Pancreas (tissue), 10 donors: ENCODE data around the gene FAM174C. TPM values are rescaled to one million over a fixed set of nuclear protein-coding genes. Genes with fewer than 3 reads are reported as not detected.

Source experiments
- ATAC-seq, 4 donors: fragments of 200-7000 bp; cut with Tn5 transposase; one replicate each; pipeline versions ENCODE4 v1.8.0 to v1.9.1; 2020; ENCODE audit warnings: mild to moderate bottlenecking in 4 of 4, moderate library complexity in 4 of 4
- DNase-seq, 6 donors: peaks; one replicate each; pipeline ENCODE4 v3.0.0-alpha.2; 2020
- FAIRE-seq: peaks from 2 replicates; lab custom pipeline; 2012; peaks lifted over from hg19 to GRCh38; lab: Jason Lieb, UNC
- H3K27ac ChIP-seq, 4 donors: fragments of 200-600 bp; sonication (generic); 1 replicate in 3 of 4; 2 replicates in 1 of 4; pipeline versions ENCODE4 v1.5.0 to v1.8.0; 2020
- H3K27me3 ChIP-seq, 4 donors: fragments of 200-600 bp; one replicate each; pipeline ENCODE4 v1.8.0; 2021
- H3K36me3 ChIP-seq, 3 donors: fragments of 200-600 bp; sonication (generic) in 1 of 3; one replicate each; pipeline versions ENCODE4 v1.5.0 to v1.8.0; 2020 to 2021
- H3K4me1 ChIP-seq, 3 donors: fragments of 200-600 bp; one replicate each; pipeline ENCODE4 v1.8.0; 2021
- H3K4me3 ChIP-seq, 4 donors: fragments of 200-600 bp; sonication (generic) in 2 of 4; one replicate each; pipeline versions ENCODE4 v1.5.0 to v1.8.0; 2020 to 2021
- H3K9me3 ChIP-seq, 4 donors: fragments of 200-600 bp; one replicate each; pipeline ENCODE4 v1.8.0; 2021
- CTCF ChIP-seq, 4 donors: fragments of 200-600 bp; sonication (generic) in 3 of 4; IDR thresholded peaks; one replicate each; pipeline versions ENCODE4 v1.5.0 to v1.8.0; 2021; ENCODE audit warnings: antibody characterized with exemption in 4 of 4
- WGBS, 2 donors: extraction: QIAGEN DNeasy Blood & Tissue Kit; methylation state at CpG; one replicate each; pipeline ENCODE4 v1.1.7; 2013; 5-methylcytosine and 5-hydroxymethylcytosine counted together
- intact Hi-C, 3 donors: fragments of 100-400 bp; cut with DNase I; formaldehyde crosslinking; loops; one replicate each; pipeline versions ENCODE4 v1.11.1 to v1.14.2; 2022
- polyA plus RNA-seq, 2 donors: library from polyadenylated mRNA; stranded (reverse); fragments of 200-250 nt; gene quantifications; one replicate each; pipeline ENCODE4 v1.2.3, GENCODE V29; 2013
- total RNA-seq, 6 donors: library from RNA; stranded (reverse); fragmentation: NEBNext Ultra II Directional in 4 of 6; extraction: Animal tissue kit (Norgen Biotek cat#: 25700) in 4 of 6; gene quantifications; one replicate each; pipeline versions ENCODE4 v1.2.1 to v1.2.4, GENCODE V29; 2021 to 2023
- donor health status: healthy with polysubstance abuse.
- donor health status: DM: no; HTN: no; CAD: no; lungs with moderate emphysema.
- donor health status: DM: no; HTN: no; CAD: no.
- donor health status: control.
- donor health status: control.
- donor health status: Bipolar disorder and iron deficiency.
- donor health status: DM: yes; HTN: yes; CAD: no.
- donor health status: DM: no; HTN: no; CAD: no.
- donor health status: DM: no; HTN: no; CAD: no.
- donor health status: DM: yes; HTN: yes; CAD: no.

Gene FAM174C
- total and polyA plus RNA-seq, 8 donors: 16.1 to 83.4 (median 25.4) TPM

GRCh38 chr19:1327125-1327524 lies 51.8 kb downstream of the FAM174C start:
- DNase-seq (no peak), FAIRE-seq (no peak), ATAC-seq (no peak)
- Histone ChIP-seq H3K4me3 (no peak overlapping the region), H3K9me3 (no peaks in the 10 kb centered on the region), H3K27ac (no peak overlapping the region), H3K4me1 (peaks cover 0 to 9% (median 7%) of the 10 kb centered on the region in 3 donors), H3K27me3 (peaks cover 0 to 8% (median 0%) of the 10 kb centered on the region in 4 donors), H3K36me3 (no peaks in the 10 kb centered on the region)
- no peak for TF ChIP-seq CTCF (IDR thresholded peaks at IDR 0.05)
- intact Hi-C loops: no loop called here
- 70 to 82% methylated on average over 12 to 14 of the region's 14 CpGs for WGBS, 2 donors

Other genes starting within 250 kb of the FAM174C start
- gene CNN2, start 248.9 kb upstream of the FAM174C start, total RNA-seq: 10 to 100 TPM; 46.4 to 73.8 (median 56.2) TPM
- 10 to 100 TPM; 20.4 to 40.9 TPM for gene CNN2, start 248.9 kb upstream of the FAM174C start, polyA plus RNA-seq
- 10 to 100 TPM in 4 of 6 donors, 1 to 10 TPM in 2; 6.9 to 27.0 (median 16.0) TPM for gene ABCA7, start 235.4 kb upstream of the FAM174C start, total RNA-seq
- 100 to 1,000 TPM in 1 of 2 donors, 10 to 100 TPM in 1; 60.9 to 131 TPM for gene ABCA7, start 235.4 kb upstream of the FAM174C start, polyA plus RNA-seq
- 10 to 100 TPM in 3 of 6 donors, 1 to 10 TPM in 3; 5.1 to 15.8 (median 8.4) TPM for gene ARHGAP45, start 208.4 kb upstream of the FAM174C start, total RNA-seq
- 10 to 100 TPM; 11.6 to 21.6 TPM for gene ARHGAP45, start 208.4 kb upstream of the FAM174C start, polyA plus RNA-seq
- 10 to 100 TPM; 40.0 to 66.5 (median 58.6) TPM for gene POLR2E, start 180.2 kb upstream of the FAM174C start, total RNA-seq
- 10 to 100 TPM; 62.5 to 69.4 TPM for gene POLR2E, start 180.2 kb upstream of the FAM174C start, polyA plus RNA-seq
- gene GPX4, start 171.5 kb upstream of the FAM174C start, total RNA-seq: 100 to 1,000 TPM in 1 of 6 donors, 10 to 100 TPM in 5; 48.8 to 112 (median 63.8) TPM
- 100 to 1,000 TPM; 255 to 290 TPM for gene GPX4, start 171.5 kb upstream of the FAM174C start, polyA plus RNA-seq
- gene SBNO2, start 101.3 kb upstream of the FAM174C start, total RNA-seq: 10 to 100 TPM; 16.8 to 43.7 (median 23.9) TPM
- 10 to 100 TPM; 36.4 to 53.9 TPM for gene SBNO2, start 101.3 kb upstream of the FAM174C start, polyA plus RNA-seq
- gene STK11, start 69.8 kb upstream of the FAM174C start, total RNA-seq: 10 to 100 TPM; 20.1 to 38.6 (median 23.4) TPM
- gene STK11, start 69.8 kb upstream of the FAM174C start, polyA plus RNA-seq: 10 to 100 TPM; 43.6 to 62.2 TPM
- gene CBARP, start 37.5 kb upstream of the FAM174C start, total RNA-seq: 1 to 10 TPM in 1 of 6 donors, under 1 TPM in 5; 0.16 to 1.1 (median 0.51) TPM
- gene CBARP, start 37.5 kb upstream of the FAM174C start, polyA plus RNA-seq: 1 to 10 TPM; 2.0 to 2.6 TPM
- gene ATP5F1D, start 33.8 kb upstream of the FAM174C start, total RNA-seq: 100 to 1,000 TPM in 5 of 6 donors, 10 to 100 TPM in 1; 97.3 to 192 (median 149) TPM
- 100 to 1,000 TPM; 173 to 515 TPM for gene ATP5F1D, start 33.8 kb upstream of the FAM174C start, polyA plus RNA-seq
- gene MIDN, start 26.9 kb upstream of the FAM174C start, total RNA-seq: 10 to 100 TPM; 32.1 to 78.0 (median 49.1) TPM
- gene MIDN, start 26.9 kb upstream of the FAM174C start, polyA plus RNA-seq: 10 to 100 TPM; 36.6 to 49.1 TPM
- gene CIRBP, start 6.2 kb upstream of the FAM174C start, total RNA-seq: 100 to 1,000 TPM; 232 to 607 (median 483) TPM
- gene CIRBP, start 6.2 kb upstream of the FAM174C start, polyA plus RNA-seq: 1,000 to 10,000 TPM in 1 of 2 donors, 100 to 1,000 TPM in 1; 802 to 1,009 TPM
- under 1 TPM in 2 of 6 donors, not detected in 4; 0.22 to 0.94 TPM for gene EFNA2, start 10.3 kb downstream of the FAM174C start, total RNA-seq
- gene EFNA2, start 10.3 kb downstream of the FAM174C start, polyA plus RNA-seq: not detected
- 10 to 100 TPM; 32.1 to 56.3 (median 42.5) TPM for gene NDUFS7, start 108.4 kb downstream of the FAM174C start, total RNA-seq
- gene NDUFS7, start 108.4 kb downstream of the FAM174C start, polyA plus RNA-seq: 10 to 100 TPM; 57.8 to 70.8 TPM
- 100 to 1,000 TPM in 1 of 6 donors, 10 to 100 TPM in 5; 46.2 to 116 (median 64.4) TPM for gene GAMT, start 126.0 kb downstream of the FAM174C start, total RNA-seq
- 100 to 1,000 TPM in 1 of 2 donors, 10 to 100 TPM in 1; 65.2 to 200 TPM for gene GAMT, start 126.0 kb downstream of the FAM174C start, polyA plus RNA-seq
- gene DAZAP1, start 132.1 kb downstream of the FAM174C start, total RNA-seq: 10 to 100 TPM; 35.3 to 67.4 (median 48.7) TPM
- 10 to 100 TPM; 63.8 to 64.4 TPM for gene DAZAP1, start 132.1 kb downstream of the FAM174C start, polyA plus RNA-seq
- gene RPS15, start 162.9 kb downstream of the FAM174C start, total RNA-seq: 1,000 to 10,000 TPM in 1 of 6 donors, 100 to 1,000 TPM in 5; 596 to 1,125 (median 797) TPM
- 1,000 to 10,000 TPM; 1,641 to 1,709 TPM for gene RPS15, start 162.9 kb downstream of the FAM174C start, polyA plus RNA-seq
- under 1 TPM in 5 of 6 donors, not detected in 1; 0.04 to 0.23 (median 0.06) TPM for gene APC2, start 174.6 kb downstream of the FAM174C start, total RNA-seq
- gene APC2, start 174.6 kb downstream of the FAM174C start, polyA plus RNA-seq: under 1 TPM; 0.05 to 0.27 TPM
- 10 to 100 TPM; 10.7 to 19.3 (median 13.4) TPM for gene C19orf25, start 203.7 kb downstream of the FAM174C start, total RNA-seq
- gene C19orf25, start 203.7 kb downstream of the FAM174C start, polyA plus RNA-seq: 10 to 100 TPM; 21.5 to 39.0 TPM
- gene PCSK4, start 214.8 kb downstream of the FAM174C start, total RNA-seq: 1 to 10 TPM; 1.5 to 2.7 (median 2.3) TPM
- gene PCSK4, start 214.8 kb downstream of the FAM174C start, polyA plus RNA-seq: 10 to 100 TPM in 1 of 2 donors, 1 to 10 TPM in 1; 9.9 to 11.5 TPM
- 10 to 100 TPM; 12.6 to 22.0 (median 16.9) TPM for gene REEP6, start 215.7 kb downstream of the FAM174C start, total RNA-seq
- gene REEP6, start 215.7 kb downstream of the FAM174C start, polyA plus RNA-seq: 10 to 100 TPM; 14.5 to 24.1 TPM
- gene ADAMTSL5, start 237.5 kb downstream of the FAM174C start, total RNA-seq: 1 to 10 TPM in 2 of 6 donors, under 1 TPM in 4; 0.23 to 4.0 (median 0.72) TPM
- gene ADAMTSL5, start 237.5 kb downstream of the FAM174C start, polyA plus RNA-seq: under 1 TPM; 0.52 to 0.53 TPM
- not detected for gene PLK5, start 248.5 kb downstream of the FAM174C start, total RNA-seq
- under 1 TPM; 0.11 to 0.23 TPM for gene PLK5, start 248.5 kb downstream of the FAM174C start, polyA plus RNA-seq